ENCODE measurements around the gene SELPLG. TPM values are rescaled to one million over a fixed set of nuclear protein-coding genes. Genes with fewer than 3 reads are reported as not detected.

Gene SELPLG
- total RNA-seq, 1 donor from 2014 or later = 0.51 TPM

DNA sequence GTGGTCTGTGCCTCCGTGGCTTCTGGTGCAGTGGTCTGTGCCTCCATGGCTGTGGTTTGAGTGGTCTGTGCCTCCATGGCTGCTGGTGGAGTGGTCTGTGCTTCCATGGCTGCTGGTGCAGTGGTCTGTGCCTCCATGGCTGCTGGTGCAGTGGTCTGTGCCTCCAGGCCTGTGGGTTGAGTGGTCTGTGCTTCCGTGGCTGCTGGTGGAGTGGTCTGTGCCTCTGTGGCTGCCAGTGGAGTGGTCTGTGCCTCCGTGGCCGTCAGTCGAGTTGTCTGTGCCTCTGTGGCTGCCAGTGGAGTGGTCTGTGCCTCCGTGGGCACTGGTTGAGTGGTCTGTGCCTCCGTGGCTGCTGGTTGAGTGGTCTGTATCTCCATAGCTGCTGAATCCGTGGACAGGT lies 10.1 kb downstream of the SELPLG start:
- Mint-ChIP-seq H3K9me3 (peaks cover 2% of the 10 kb centered on the region), H3K27me3 (ENCODE audit: low read depth) (peaks cover 1% of the 10 kb centered on the region), H3K4me1 (peaks cover 13% of the 10 kb centered on the region), H3K27ac (ENCODE audit: unreplicated experiment) (peak overlapping the region; percentile 27), H3K4me3 (no peak overlapping the region), H3K36me3 (ENCODE audit: low read depth) (no peaks in the 10 kb centered on the region)
- TF ChIP-seq, protein P1, sequence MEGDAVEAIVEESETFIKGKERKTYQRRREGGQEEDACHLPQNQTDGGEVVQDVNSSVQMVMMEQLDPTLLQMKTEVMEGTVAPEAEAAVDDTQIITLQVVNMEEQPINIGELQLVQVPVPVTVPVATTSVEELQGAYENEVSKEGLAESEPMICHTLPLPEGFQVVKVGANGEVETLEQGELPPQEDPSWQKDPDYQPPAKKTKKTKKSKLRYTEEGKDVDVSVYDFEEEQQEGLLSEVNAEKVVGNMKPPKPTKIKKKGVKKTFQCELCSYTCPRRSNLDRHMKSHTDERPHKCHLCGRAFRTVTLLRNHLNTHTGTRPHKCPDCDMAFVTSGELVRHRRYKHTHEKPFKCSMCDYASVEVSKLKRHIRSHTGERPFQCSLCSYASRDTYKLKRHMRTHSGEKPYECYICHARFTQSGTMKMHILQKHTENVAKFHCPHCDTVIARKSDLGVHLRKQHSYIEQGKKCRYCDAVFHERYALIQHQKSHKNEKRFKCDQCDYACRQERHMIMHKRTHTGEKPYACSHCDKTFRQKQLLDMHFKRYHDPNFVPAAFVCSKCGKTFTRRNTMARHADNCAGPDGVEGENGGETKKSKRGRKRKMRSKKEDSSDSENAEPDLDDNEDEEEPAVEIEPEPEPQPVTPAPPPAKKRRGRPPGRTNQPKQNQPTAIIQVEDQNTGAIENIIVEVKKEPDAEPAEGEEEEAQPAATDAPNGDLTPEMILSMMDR (conservative IDR thresholded peaks at IDR 0.05) = no peak
- no peak for DNase-seq (ENCODE audit: low read depth, low spot score)

DNA sequence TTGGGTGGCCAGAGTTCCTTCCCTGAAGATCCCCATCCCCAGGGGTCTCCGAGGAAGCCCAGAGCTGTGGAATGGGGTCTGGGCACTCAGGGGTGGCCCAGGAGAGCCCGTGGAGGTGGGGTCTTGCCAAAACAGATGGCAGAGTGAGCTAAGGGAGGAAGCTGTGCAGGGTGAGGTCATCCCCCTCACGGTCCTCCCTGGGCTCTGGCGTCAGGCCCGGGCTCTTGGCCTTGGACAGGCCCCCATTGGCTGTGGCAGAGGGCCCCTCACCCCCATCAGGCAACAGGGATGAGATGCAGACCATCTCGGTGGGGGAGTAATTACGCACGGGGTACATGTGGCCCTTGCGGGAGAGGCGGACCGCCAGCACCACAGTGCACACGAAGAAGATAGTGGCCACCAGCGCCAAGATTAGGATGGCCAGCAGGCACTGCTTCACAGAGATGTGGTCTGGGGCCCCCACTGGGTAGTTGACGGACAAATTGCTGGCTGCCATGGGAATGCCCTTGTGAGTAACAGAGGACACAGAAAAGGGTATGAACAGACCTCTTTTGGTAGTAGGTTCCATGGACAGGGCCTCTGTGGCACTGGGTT lies 10.7 kb downstream of the SELPLG start:
- DNase-seq (ENCODE audit: low read depth, low spot score) = no peak
- H3K27ac Mint-ChIP-seq (ENCODE audit: unreplicated experiment) = peak overlapping the region; percentile 97
- H3K9me3 Mint-ChIP-seq = peaks cover 2% of the 10 kb centered on the region
- H3K36me3 Mint-ChIP-seq (ENCODE audit: low read depth) = no peaks in the 10 kb centered on the region
- TF ChIP-seq, protein P1 (conservative IDR thresholded peaks at IDR 0.05) = no peak
- H3K4me1 Mint-ChIP-seq = peaks cover 8% of the 10 kb centered on the region
- H3K4me3 Mint-ChIP-seq = no peak overlapping the region
- peaks cover 4% of the 10 kb centered on the region for H3K27me3 Mint-ChIP-seq (ENCODE audit: low read depth)

DNA sequence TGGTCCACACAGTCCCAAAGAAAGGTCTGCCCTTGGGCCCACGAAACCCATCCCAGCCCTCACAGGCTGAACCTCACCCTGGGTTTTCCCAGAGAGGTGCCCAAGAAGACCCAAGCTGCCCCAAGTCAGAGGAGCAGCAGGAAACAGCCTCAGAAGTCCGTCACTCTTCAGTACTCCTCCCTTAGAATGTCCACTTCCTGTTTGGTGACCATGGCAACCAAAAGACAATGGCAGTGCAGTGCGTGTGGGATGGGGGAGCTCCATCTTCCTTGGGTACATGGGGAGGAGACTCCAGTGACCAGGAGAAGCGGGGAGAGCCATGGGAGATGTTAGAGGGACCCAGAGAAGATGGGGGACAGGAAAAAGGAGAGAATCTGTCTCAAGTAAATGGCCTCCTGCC lies 11.3 kb downstream of the SELPLG start:
- DNase-seq (ENCODE audit: low read depth, low spot score) = no peak
- H3K4me1 Mint-ChIP-seq = peaks cover 8% of the 10 kb centered on the region
- TF ChIP-seq, protein P1 (conservative IDR thresholded peaks at IDR 0.05) = no peak
- no peak overlapping the region for H3K4me3 Mint-ChIP-seq
- H3K27ac Mint-ChIP-seq (ENCODE audit: unreplicated experiment) = peak overlapping the region; percentile 97
- no peaks in the 10 kb centered on the region for H3K36me3 Mint-ChIP-seq (ENCODE audit: low read depth)
- peaks cover 4% of the 10 kb centered on the region for H3K27me3 Mint-ChIP-seq (ENCODE audit: low read depth)
- peaks cover 2% of the 10 kb centered on the region for H3K9me3 Mint-ChIP-seq

DNA sequence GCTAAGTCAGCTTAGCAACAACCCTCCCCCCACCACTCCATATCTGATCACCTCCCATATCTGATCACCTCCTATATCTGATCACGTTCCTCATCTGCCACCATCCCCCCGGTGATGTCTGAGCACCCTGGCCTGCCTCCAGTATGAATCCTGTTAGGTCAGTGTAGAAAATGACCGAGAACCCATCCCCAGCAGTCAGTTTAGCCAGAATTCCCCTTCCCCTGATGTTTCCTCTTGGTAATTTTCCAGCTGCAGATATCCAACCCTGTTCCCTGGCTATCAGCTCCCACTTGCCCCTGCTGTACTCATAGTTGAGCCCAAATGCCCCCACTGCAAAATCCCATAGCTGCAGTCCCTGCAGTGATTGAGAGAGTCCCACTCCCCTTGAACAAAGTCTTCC lies 12.5 kb downstream of the SELPLG start:
- Mint-ChIP-seq H3K4me3 (no peak overlapping the region), H3K36me3 (ENCODE audit: low read depth) (no peaks in the 10 kb centered on the region), H3K4me1 (peaks cover 8% of the 10 kb centered on the region), H3K9me3 (peaks cover 5% of the 10 kb centered on the region), H3K27me3 (ENCODE audit: low read depth) (peaks cover 4% of the 10 kb centered on the region), H3K27ac (ENCODE audit: unreplicated experiment) (no peak overlapping the region)
- no peak for DNase-seq (ENCODE audit: low read depth, low spot score)
- TF ChIP-seq, protein P1 (conservative IDR thresholded peaks at IDR 0.05) = no peak

DNA sequence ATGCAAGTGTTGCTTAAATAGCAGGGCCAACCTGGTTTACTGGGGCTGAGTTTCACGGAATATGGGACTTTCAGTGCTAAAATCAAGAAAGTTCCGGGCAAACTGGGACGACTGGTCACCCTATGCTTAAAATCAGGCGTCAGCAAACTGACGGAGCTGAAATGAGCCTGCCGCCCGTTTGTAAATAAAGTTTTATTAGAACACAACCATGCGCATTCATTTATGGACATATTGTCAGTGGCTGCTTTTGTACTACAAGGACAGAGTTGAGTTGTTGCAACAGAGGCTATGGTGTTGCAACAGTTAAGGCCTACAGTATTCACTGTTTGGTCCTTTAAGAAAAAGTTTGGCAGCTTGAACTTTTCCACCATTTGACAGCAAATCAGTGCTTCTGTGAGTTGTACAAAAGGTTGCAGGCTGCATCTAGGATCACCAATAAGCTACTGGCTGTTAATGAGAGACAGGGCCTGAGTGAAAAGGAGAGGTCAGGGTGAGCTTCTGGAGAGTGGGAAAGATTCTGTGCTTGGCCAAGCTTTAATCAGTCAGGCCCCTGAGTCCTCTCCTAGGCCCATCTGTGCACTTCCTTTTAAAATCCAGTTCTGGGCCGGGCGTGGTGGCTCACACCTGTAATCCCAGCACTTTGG lies 13.3 kb downstream of the SELPLG start:
- H3K27me3 Mint-ChIP-seq (ENCODE audit: low read depth) = peaks cover 4% of the 10 kb centered on the region
- H3K4me3 Mint-ChIP-seq = no peak overlapping the region
- H3K27ac Mint-ChIP-seq (ENCODE audit: unreplicated experiment) = no peak overlapping the region
- H3K36me3 Mint-ChIP-seq (ENCODE audit: low read depth) = no peaks in the 10 kb centered on the region
- TF ChIP-seq, protein P1 (conservative IDR thresholded peaks at IDR 0.05) = no peak
- DNase-seq (ENCODE audit: low read depth, low spot score) = no peak
- H3K4me1 Mint-ChIP-seq = peaks cover 8% of the 10 kb centered on the region
- H3K9me3 Mint-ChIP-seq = peaks cover 5% of the 10 kb centered on the region
